ENCODE measurements around the gene PSAPL1. TPM values are rescaled to one million over a fixed set of nuclear protein-coding genes. Genes with fewer than 3 reads are reported as not detected.

PSAPL1 gene
- total RNA-seq, 1 donor from 2014 or later = 0.14 TPM

GRCh38 chr4:7392438-7393421, 42.0 kb downstream of the PSAPL1 start:
- Histone ChIP-seq H3K27me3 (no peaks in the 10 kb centered on the region), H3K9me3 (no peaks in the 10 kb centered on the region), H3K27ac (no peak overlapping the region), H3K4me3 (no peak overlapping the region), H3K4me1 (no peaks in the 10 kb centered on the region), H3K36me3 (no peaks in the 10 kb centered on the region)
- intact Hi-C loops (cut with DNase I) = no loop called here
- TF ChIP-seq, protein P1, sequence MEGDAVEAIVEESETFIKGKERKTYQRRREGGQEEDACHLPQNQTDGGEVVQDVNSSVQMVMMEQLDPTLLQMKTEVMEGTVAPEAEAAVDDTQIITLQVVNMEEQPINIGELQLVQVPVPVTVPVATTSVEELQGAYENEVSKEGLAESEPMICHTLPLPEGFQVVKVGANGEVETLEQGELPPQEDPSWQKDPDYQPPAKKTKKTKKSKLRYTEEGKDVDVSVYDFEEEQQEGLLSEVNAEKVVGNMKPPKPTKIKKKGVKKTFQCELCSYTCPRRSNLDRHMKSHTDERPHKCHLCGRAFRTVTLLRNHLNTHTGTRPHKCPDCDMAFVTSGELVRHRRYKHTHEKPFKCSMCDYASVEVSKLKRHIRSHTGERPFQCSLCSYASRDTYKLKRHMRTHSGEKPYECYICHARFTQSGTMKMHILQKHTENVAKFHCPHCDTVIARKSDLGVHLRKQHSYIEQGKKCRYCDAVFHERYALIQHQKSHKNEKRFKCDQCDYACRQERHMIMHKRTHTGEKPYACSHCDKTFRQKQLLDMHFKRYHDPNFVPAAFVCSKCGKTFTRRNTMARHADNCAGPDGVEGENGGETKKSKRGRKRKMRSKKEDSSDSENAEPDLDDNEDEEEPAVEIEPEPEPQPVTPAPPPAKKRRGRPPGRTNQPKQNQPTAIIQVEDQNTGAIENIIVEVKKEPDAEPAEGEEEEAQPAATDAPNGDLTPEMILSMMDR (IDR thresholded peaks at IDR 0.05) = peak; percentile 12
- ATAC-seq (no peak), DNase-seq (no peak)

DNA sequence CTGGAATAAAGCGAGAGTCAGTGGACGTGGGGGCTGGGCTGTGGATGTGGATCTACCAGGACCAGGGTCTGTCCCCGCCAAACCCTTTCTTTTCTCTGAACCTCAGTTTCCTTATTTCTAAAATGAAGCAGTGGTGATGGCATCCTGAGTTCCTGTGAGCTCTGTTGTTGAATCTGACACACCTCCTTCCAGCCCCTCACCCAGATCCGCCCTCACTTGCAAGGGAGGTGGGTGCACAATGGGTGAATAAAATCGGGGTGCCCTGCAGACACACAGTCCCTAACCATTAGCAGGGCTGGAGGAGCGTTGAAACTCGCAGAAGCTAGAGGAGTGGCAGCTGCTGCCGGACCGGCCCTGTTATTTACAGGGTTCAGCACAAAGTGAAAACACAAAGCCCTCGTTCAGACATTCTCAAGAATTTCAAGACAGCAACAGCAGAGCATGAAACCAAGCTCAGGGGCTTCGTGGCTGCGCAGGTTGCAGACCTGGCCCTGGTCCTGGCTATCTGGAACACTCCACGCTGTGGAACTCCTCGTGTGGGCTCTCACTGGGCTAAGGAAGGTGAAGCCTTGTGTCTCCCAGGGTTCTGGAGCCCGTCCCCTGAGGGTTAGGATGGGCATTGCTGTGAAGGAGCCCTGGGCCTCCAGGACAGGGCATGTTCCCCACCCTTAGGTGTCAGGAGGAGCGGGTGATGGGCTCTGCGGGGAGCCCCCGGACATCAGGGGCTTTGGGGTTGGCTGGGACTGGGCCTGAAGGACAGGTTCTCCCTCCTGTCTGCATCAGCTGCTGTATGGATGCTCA, 42.9 kb downstream of the PSAPL1 start:
- Histone ChIP-seq H3K9me3 (no peaks in the 10 kb centered on the region), H3K4me1 (no peaks in the 10 kb centered on the region), H3K36me3 (no peaks in the 10 kb centered on the region), H3K27me3 (no peaks in the 10 kb centered on the region), H3K4me3 (no peak overlapping the region), H3K27ac (no peak overlapping the region)
- TF ChIP-seq, protein P1 (IDR thresholded peaks at IDR 0.05) = no peak
- DNase-seq (no peak), ATAC-seq (no peak)
- intact Hi-C loops (cut with DNase I) = no loop called here

DNA sequence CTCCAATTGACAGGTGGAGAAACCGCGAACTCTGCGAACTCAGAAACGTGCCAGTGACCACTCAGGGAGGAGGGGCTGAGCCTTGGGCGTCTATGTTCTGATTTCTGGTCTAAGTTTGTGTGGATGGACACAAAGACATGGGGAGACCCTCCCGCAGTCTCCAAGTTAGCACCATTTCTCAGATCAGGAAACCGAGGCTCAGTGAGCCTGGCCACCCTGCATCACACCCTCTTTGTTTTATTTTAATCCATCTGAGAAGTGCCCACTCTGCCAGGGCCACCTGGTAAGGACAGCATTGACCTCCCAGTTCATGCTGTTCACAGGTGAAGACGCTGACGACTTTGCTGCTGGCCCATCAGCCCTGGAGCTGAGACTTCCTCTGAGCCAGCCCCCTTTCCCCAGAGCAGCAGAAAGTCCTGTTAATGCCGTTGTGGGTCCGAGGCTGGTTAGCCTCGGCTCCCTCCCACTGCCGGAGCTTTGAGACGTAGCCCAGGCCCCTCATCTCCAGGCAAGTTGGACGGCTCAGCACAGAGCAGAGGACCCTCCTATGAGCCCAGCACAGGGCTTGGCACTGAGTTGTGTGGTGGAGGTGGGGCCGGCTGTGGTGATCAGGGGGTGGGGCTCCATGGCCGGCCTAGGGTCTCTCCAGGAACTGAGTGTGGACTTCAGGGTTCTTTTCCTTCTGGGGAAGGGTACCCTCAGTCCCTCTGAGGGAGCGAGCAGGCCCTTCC, 43.7 kb downstream of the PSAPL1 start:
- H3K36me3 ChIP-seq = no peaks in the 10 kb centered on the region
- DNase-seq (no peak), ATAC-seq (no peak)
- no peak overlapping the region for H3K27ac ChIP-seq
- intact Hi-C loops (cut with DNase I) = no loop called here
- TF ChIP-seq, protein P1 (IDR thresholded peaks at IDR 0.05) = no peak
- no peaks in the 10 kb centered on the region for H3K9me3 ChIP-seq
- H3K4me1 ChIP-seq = no peaks in the 10 kb centered on the region
- no peak overlapping the region for H3K4me3 ChIP-seq
- no peaks in the 10 kb centered on the region for H3K27me3 ChIP-seq

GRCh38 chr4:7390336-7390735, 44.4 kb downstream of the PSAPL1 start:
- ATAC-seq = no peak
- Histone ChIP-seq H3K4me3 (no peak overlapping the region), H3K36me3 (no peaks in the 10 kb centered on the region), H3K4me1 (no peaks in the 10 kb centered on the region), H3K27me3 (no peaks in the 10 kb centered on the region), H3K27ac (no peak overlapping the region), H3K9me3 (no peaks in the 10 kb centered on the region)
- DNase-seq = no peak
- intact Hi-C loops (cut with DNase I) = no loop called here
- TF ChIP-seq, protein P1 (IDR thresholded peaks at IDR 0.05) = no peak

DNA sequence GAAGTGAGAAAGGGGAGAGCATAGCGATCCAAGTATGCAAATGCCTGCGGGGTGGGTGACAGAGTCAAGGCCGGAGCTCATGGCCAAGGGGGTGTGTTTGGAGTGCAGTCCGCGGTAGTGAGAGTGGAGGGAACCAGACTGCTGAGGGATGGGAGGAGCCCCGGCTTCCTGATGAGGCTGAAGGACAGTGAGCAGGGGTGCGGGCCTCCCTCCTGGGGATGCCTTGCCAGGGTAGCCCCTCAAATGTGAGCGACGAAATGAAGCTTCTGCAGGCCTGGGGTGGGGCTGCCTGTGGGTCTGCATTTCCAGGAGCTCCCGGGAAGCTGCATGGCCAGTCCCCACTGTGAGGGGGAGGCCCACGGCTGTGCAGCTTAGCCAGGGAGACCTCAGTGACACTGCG, 45.0 kb downstream of the PSAPL1 start:
- Histone ChIP-seq H3K4me3 (no peak overlapping the region), H3K27me3 (no peaks in the 10 kb centered on the region), H3K36me3 (no peaks in the 10 kb centered on the region), H3K9me3 (no peaks in the 10 kb centered on the region), H3K4me1 (no peaks in the 10 kb centered on the region), H3K27ac (no peak overlapping the region)
- TF ChIP-seq, protein P1 (IDR thresholded peaks at IDR 0.05) = no peak
- intact Hi-C loops (cut with DNase I) = no loop called here
- DNase-seq = no peak
- ATAC-seq = no peak

Measured in upper lobe of right lung (tissue), 1 donor.